ENCODE results near the gene MPDU1. TPM values are rescaled to one million over a fixed set of nuclear protein-coding genes. Genes with fewer than 3 reads are reported as not detected.

MPDU1 gene
- total RNA-seq, 2 experiments from 2014 or later, result 50.9 to 51.4 TPM

GRCh38 chr17:7636163-7636562 lies 52.5 kb downstream of the MPDU1 start:
- no peak for TF ChIP-seq CTCF (IDR thresholded peaks at IDR 0.05)
- no peak for DNase-seq
- H3K27me3 Mint-ChIP-seq, result no peaks in the 10 kb centered on the region
- no peaks in the 10 kb centered on the region for H3K4me1 Mint-ChIP-seq (ENCODE audit: low read depth)
- no peaks in the 10 kb centered on the region for H3K9me3 Mint-ChIP-seq
- no peak overlapping the region for H3K4me3 Mint-ChIP-seq
- POLR2A ChIA-PET, result no interaction called here
- no peaks in the 10 kb centered on the region for H3K36me3 Mint-ChIP-seq (ENCODE audit: low read depth)
- no peak for ATAC-seq
- intact Hi-C loops (cut with micrococcal nuclease), result no loop called here
- CTCF ChIA-PET, result interaction anchor here (3.3 kb wide), 1 partner anchor 37 kb away, joined by 15 read pairs; no protein-coding TSS in a partner anchor
- no peak overlapping the region for H3K27ac Mint-ChIP-seq

Other genes starting within 250 kb of the MPDU1 start
- 100 to 1,000 TPM; 309 to 342 TPM for gene ACAP1, start 247.3 kb upstream of the MPDU1 start, total RNA-seq
- 10 to 100 TPM; 11.0 to 11.2 TPM for gene KCTD11, start 231.7 kb upstream of the MPDU1 start, total RNA-seq
- not detected for gene TMEM95, start 228.7 kb upstream of the MPDU1 start, total RNA-seq
- 1 to 10 TPM; 6.8 to 6.9 TPM for gene TNK1, start 202.8 kb upstream of the MPDU1 start, total RNA-seq
- gene PLSCR3, start 189.3 kb upstream of the MPDU1 start, total RNA-seq, result 10 to 100 TPM; 62.6 to 71.1 TPM
- 10 to 100 TPM; 55.8 to 60.6 TPM for gene TMEM256, start 179.8 kb upstream of the MPDU1 start, total RNA-seq
- 10 to 100 TPM in 1 of 2 experiments, 1 to 10 TPM in 1; 9.4 to 10.9 TPM for gene NLGN2, start 176.0 kb upstream of the MPDU1 start, total RNA-seq
- under 1 TPM in 1 of 2 experiments, not detected in 1; 0.36 TPM for gene SPEM1, start 163.5 kb upstream of the MPDU1 start, total RNA-seq
- not detected for gene SPEM2, start 158.2 kb upstream of the MPDU1 start, total RNA-seq
- gene SPEM3, start 155.0 kb upstream of the MPDU1 start, total RNA-seq, result not detected
- gene TMEM102, start 148.4 kb upstream of the MPDU1 start, total RNA-seq, result 10 to 100 TPM; 12.5 to 14.2 TPM
- 10 to 100 TPM; 16.5 to 16.6 TPM for gene FGF11, start 144.3 kb upstream of the MPDU1 start, total RNA-seq
- 10 to 100 TPM; 11.5 to 11.7 TPM for gene CHRNB1, start 138.8 kb upstream of the MPDU1 start, total RNA-seq
- gene ZBTB4, start 104.2 kb upstream of the MPDU1 start, total RNA-seq, result 10 to 100 TPM; 24.3 to 24.6 TPM
- not detected for gene SLC35G6, start 102.4 kb upstream of the MPDU1 start, total RNA-seq
- 100 to 1,000 TPM; 219 to 223 TPM for gene POLR2A, start 99.5 kb upstream of the MPDU1 start, total RNA-seq
- gene TNFSF12, start 34.8 kb upstream of the MPDU1 start, total RNA-seq, result 10 to 100 TPM; 11.8 to 13.8 TPM
- 1 to 10 TPM; 4.0 to 6.9 TPM for gene TNFSF13, start 25.1 kb upstream of the MPDU1 start, total RNA-seq
- gene SENP3, start 21.9 kb upstream of the MPDU1 start, total RNA-seq, result 10 to 100 TPM; 60.2 to 63.2 TPM
- gene CD68, start 4.2 kb upstream of the MPDU1 start, total RNA-seq, result 10 to 100 TPM; 11.4 to 12.9 TPM
- under 1 TPM in 1 of 2 experiments, not detected in 1; 0.25 TPM for gene SOX15, start 6.2 kb downstream of the MPDU1 start, total RNA-seq
- 10 to 100 TPM; 28.6 to 33.1 TPM for gene FXR2, start 31.0 kb downstream of the MPDU1 start, total RNA-seq
- gene SAT2, start 44.0 kb downstream of the MPDU1 start, total RNA-seq, result 10 to 100 TPM; 15.6 to 22.2 TPM
- not detected for gene SHBG, start 46.3 kb downstream of the MPDU1 start, total RNA-seq
- gene ATP1B2, start 67.1 kb downstream of the MPDU1 start, total RNA-seq, result under 1 TPM in 1 of 2 experiments, not detected in 1; 0.38 TPM
- 100 to 1,000 TPM; 129 to 138 TPM for gene TP53, start 103.6 kb downstream of the MPDU1 start, total RNA-seq
- gene WRAP53, start 104.6 kb downstream of the MPDU1 start, total RNA-seq, result 10 to 100 TPM; 27.5 to 28.6 TPM
- gene EFNB3, start 121.3 kb downstream of the MPDU1 start, total RNA-seq, result not detected
- not detected for gene DNAH2, start 133.9 kb downstream of the MPDU1 start, total RNA-seq

Data from activated CD8-positive, alpha-beta T cell treated with anti-CD3 and anti-CD28 coated beads for 36 hours (primary cell).